SU-DHL-6 (cell line): ENCODE results near the gene IFIH1.

Source experiments
- EZH2phosphoT487 ChIP-seq: fragments of 200-600 bp; sonication (generic), shearing (Covaris generic); conservative IDR thresholded peaks from 2 replicates; pipeline ENCODE4 v1.6.1; 2018; ENCODE audit warnings: mild to moderate bottlenecking, antibody characterized with exemption, low read length, moderate library complexity, mixed read lengths
- TF ChIP-seq, protein P1 (sequence below): fragments of 200-600 bp; sonication (generic); IDR thresholded peaks from one replicate; pipeline ENCODE4 v1.5.1; 2017; ENCODE audit warnings: antibody characterized with exemption, mild to moderate bottlenecking, low read length, moderate library complexity; ENCODE audit not compliant: insufficient read depth, poor library complexity, severe bottlenecking

DNA sequence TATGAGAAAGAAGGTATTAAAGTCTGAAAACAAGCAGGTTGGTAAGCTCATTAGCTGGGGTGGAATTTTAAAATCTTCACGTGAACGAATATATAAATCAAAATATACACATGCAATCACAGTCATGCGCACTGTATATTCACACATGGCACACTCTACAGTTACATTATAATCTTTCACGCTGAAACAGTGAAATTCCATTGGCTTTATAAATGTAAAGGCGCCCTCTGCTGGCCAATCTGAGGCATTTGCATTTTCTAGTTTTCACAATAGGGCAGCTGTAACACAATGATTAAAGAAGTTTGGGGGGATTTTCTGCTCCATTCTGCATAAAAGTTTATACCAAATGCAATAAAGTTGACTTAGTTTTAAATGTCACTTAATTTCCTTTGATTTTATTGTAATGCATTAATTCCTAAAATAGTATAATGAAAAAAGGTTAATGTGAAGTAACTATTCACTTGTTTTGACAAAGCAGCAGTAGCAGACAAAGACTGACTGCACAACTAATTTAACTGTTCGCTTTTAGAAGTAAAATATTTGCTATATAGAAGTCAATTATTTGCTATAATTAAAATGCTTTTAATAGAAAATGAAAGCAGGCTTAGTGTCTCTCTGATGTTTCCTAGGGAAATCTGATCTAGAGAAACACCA is 17.2 kb downstream of the IFIH1 start:
- TF ChIP-seq, protein P1, sequence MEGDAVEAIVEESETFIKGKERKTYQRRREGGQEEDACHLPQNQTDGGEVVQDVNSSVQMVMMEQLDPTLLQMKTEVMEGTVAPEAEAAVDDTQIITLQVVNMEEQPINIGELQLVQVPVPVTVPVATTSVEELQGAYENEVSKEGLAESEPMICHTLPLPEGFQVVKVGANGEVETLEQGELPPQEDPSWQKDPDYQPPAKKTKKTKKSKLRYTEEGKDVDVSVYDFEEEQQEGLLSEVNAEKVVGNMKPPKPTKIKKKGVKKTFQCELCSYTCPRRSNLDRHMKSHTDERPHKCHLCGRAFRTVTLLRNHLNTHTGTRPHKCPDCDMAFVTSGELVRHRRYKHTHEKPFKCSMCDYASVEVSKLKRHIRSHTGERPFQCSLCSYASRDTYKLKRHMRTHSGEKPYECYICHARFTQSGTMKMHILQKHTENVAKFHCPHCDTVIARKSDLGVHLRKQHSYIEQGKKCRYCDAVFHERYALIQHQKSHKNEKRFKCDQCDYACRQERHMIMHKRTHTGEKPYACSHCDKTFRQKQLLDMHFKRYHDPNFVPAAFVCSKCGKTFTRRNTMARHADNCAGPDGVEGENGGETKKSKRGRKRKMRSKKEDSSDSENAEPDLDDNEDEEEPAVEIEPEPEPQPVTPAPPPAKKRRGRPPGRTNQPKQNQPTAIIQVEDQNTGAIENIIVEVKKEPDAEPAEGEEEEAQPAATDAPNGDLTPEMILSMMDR: peak; percentile 85
- no peak for TF ChIP-seq EZH2phosphoT487
